ENCODE measurements around the gene IQGAP2. TPM values are rescaled to one million over a fixed set of nuclear protein-coding genes. Genes with fewer than 3 reads are reported as not detected.

Gene IQGAP2
- total RNA-seq, 4 donors from 2014 or later: 3.5 to 18.5 (median 13.7) TPM

DNA sequence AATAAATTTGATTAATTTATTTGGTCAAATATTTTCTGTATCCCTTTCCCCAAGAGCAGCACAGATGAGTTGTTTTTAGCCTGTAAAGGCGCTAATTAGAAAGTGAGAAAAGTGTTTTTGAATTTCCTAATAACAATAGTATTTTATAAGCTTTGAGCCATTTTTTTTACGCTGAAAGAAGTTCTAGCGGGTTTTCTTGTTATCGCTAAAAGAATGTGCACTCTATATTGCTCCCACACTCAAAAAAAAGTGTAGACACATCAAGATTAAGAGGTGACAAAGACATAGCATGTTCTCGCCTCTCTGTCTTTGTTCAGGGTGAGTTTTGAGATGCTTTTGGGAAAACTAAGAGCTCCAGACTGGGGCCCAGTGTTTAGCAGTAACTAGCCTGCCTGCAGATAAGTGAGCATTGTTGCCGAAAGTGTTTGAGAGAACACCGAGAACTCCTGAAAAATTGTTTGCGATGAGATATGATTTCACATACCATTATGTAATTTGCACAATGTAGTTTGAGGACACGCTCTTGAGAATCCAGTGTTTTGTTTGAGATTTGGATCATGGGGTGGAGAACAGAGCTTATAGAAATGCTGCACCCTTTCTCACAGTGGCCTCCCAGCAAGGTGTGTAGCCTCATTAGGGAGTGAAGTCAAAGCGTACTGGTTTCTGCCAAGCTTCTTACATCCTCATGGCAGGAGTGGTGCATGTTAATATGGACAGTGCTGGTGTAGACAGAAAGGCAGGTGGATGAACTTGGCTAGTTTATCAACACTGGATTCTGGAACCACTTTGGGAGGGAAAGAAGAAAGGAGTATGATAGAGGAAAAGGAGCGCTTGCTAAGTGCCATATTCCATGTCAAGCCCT, 314.4 kb downstream of the IQGAP2 start:
- peak overlapping the region; percentile 62 for H3K4me3 ChIP-seq (ENCODE audit: low read depth, poor library complexity, severe bottlenecking)
- no peak for DNase-seq (ENCODE audit: low spot score in 2 of 2)
- 59 to 69% methylated on average over 11 of the region's 11 CpGs for WGBS, 2 donors
- intact Hi-C loops (cut with DNase I; ENCODE audit: low total_unique reads): loop anchor here (5.0 kb wide), 1 partner anchor 1460 kb away; no protein-coding TSS in a partner anchor
- no peak for TF ChIP-seq POLR2A (IDR thresholded peaks at IDR 0.05)
- TF ChIP-seq, protein P1, sequence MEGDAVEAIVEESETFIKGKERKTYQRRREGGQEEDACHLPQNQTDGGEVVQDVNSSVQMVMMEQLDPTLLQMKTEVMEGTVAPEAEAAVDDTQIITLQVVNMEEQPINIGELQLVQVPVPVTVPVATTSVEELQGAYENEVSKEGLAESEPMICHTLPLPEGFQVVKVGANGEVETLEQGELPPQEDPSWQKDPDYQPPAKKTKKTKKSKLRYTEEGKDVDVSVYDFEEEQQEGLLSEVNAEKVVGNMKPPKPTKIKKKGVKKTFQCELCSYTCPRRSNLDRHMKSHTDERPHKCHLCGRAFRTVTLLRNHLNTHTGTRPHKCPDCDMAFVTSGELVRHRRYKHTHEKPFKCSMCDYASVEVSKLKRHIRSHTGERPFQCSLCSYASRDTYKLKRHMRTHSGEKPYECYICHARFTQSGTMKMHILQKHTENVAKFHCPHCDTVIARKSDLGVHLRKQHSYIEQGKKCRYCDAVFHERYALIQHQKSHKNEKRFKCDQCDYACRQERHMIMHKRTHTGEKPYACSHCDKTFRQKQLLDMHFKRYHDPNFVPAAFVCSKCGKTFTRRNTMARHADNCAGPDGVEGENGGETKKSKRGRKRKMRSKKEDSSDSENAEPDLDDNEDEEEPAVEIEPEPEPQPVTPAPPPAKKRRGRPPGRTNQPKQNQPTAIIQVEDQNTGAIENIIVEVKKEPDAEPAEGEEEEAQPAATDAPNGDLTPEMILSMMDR (IDR thresholded peaks at IDR 0.05): no peak

- no peak for TF ChIP-seq POLR2A (IDR thresholded peaks at IDR 0.05)
- TF ChIP-seq, protein P1 (IDR thresholded peaks at IDR 0.05): no peak
- intact Hi-C loops (cut with DNase I; ENCODE audit: low total_unique reads): loop anchor here (5.0 kb wide), 1 partner anchor 1461 kb away; no protein-coding TSS in a partner anchor
- H3K4me3 ChIP-seq (ENCODE audit: low read depth, poor library complexity, severe bottlenecking): no peak overlapping the region
- no peak for DNase-seq (ENCODE audit: low spot score in 2 of 2)
- 70 to 73% methylated on average over 5 of the region's 5 CpGs for WGBS, 2 donors
These were observed 315.3 kb downstream of the IQGAP2 start for GRCh38 chr5:76718381-76718832.

DNA sequence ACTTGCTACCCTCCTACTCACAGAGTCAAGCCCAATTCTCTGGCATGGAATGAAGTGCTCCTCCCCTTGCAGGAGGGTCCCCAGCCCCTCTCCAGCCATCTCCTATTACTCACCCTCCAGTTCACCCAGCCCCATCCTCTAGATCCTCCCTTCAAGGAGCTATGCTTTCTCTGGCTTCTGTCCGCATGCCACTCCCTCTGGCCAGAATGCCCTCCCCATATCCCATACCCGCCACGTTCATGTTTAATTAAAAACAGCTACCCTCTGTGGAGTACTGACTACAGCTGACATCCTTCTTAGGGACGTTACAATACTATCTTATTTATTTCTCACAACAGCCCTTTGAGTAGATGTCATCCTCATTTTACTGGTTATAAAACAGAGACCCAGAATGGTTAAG, 315.8 kb downstream of the IQGAP2 start:
- 70 to 89% methylated on average over 4 of the region's 4 CpGs for WGBS, 2 donors
- intact Hi-C loops (cut with DNase I; ENCODE audit: low total_unique reads): loop anchor here (5.0 kb wide), 1 partner anchor 1462 kb away; no protein-coding TSS in a partner anchor
- no peak overlapping the region for H3K4me3 ChIP-seq (ENCODE audit: low read depth, poor library complexity, severe bottlenecking)
- no peak for TF ChIP-seq POLR2A (IDR thresholded peaks at IDR 0.05)
- TF ChIP-seq, protein P1 (IDR thresholded peaks at IDR 0.05): no peak
- no peak for DNase-seq (ENCODE audit: low spot score in 2 of 2)

GRCh38 chr5:76720988-76721569, 318.0 kb downstream of the IQGAP2 start:
- intact Hi-C loops (cut with DNase I; ENCODE audit: low total_unique reads): no loop called here
- no peak overlapping the region for H3K4me3 ChIP-seq (ENCODE audit: low read depth, poor library complexity, severe bottlenecking)
- no peak for DNase-seq (ENCODE audit: low spot score in 2 of 2)
- TF ChIP-seq, protein P1 (IDR thresholded peaks at IDR 0.05): no peak
- TF ChIP-seq POLR2A (IDR thresholded peaks at IDR 0.05): no peak
- WGBS, 2 donors: 59 to 74% methylated on average over 10 of the region's 10 CpGs

- 85 to 100% methylated on average over 1 of the region's 1 CpG for WGBS, 2 donors
- intact Hi-C loops (cut with DNase I; ENCODE audit: low total_unique reads): no loop called here
- DNase-seq (ENCODE audit: low spot score in 2 of 2): no peak
- TF ChIP-seq, protein P1 (IDR thresholded peaks at IDR 0.05): no peak
- no peak for TF ChIP-seq POLR2A (IDR thresholded peaks at IDR 0.05)
- no peak overlapping the region for H3K4me3 ChIP-seq (ENCODE audit: low read depth, poor library complexity, severe bottlenecking)
These were observed 320.2 kb downstream of the IQGAP2 start for GRCh38 chr5:76723266-76723665.
